NT2/D1 (cell line): Measurements from ENCODE around the gene STK11.

Experiments
- DNase-seq: peaks from one replicate; pipeline ENCODE4 v3.0.0-alpha.2; 2011; ENCODE audit warnings: low read depth, low spot score
- H3K27me3 ChIP-seq: 2 replicates; pipeline ENCODE4 v1.6.0; 2011; ENCODE audit warnings: mild to moderate bottlenecking; ENCODE audit not compliant: insufficient read length, insufficient read depth
- H3K36me3 ChIP-seq: 2 replicates; pipeline ENCODE4 v1.6.1; 2011; ENCODE audit warnings: mild to moderate bottlenecking, low read length, mixed read lengths; ENCODE audit not compliant: insufficient read depth, insufficient read length
- H3K4me1 ChIP-seq: 2 replicates; pipeline ENCODE4 v1.5.1; 2011; ENCODE audit not compliant: insufficient read depth, insufficient read length
- H3K4me3 ChIP-seq: 2 replicates; pipeline ENCODE4 v1.5.1; 2011; ENCODE audit warnings: low read depth; ENCODE audit not compliant: insufficient read length
- H3K9ac ChIP-seq: 2 replicates; pipeline ENCODE4 v1.6.0; 2011; ENCODE audit warnings: low read depth; ENCODE audit not compliant: insufficient read length
- H3K9me3 ChIP-seq: 2 replicates; pipeline ENCODE4 v1.5.1; 2011; ENCODE audit warnings: mild to moderate bottlenecking, low read length; ENCODE audit not compliant: insufficient read depth
- SUZ12 ChIP-seq: IDR thresholded peaks from 2 replicates; pipeline ENCODE4 v1.6.1; 2011; ENCODE audit not compliant: insufficient read length, insufficient read depth; ENCODE audit errors: extremely low read depth
- YY1 ChIP-seq: IDR thresholded peaks from 2 replicates; pipeline ENCODE4 v1.6.1; 2011; ENCODE audit not compliant: insufficient read length, insufficient read depth
- ZNF274 ChIP-seq: IDR thresholded peaks from 2 replicates; pipeline ENCODE4 v1.6.1; 2011; ENCODE audit warnings: mild to moderate bottlenecking, low read depth, low read length

Gene STK11

DNA sequence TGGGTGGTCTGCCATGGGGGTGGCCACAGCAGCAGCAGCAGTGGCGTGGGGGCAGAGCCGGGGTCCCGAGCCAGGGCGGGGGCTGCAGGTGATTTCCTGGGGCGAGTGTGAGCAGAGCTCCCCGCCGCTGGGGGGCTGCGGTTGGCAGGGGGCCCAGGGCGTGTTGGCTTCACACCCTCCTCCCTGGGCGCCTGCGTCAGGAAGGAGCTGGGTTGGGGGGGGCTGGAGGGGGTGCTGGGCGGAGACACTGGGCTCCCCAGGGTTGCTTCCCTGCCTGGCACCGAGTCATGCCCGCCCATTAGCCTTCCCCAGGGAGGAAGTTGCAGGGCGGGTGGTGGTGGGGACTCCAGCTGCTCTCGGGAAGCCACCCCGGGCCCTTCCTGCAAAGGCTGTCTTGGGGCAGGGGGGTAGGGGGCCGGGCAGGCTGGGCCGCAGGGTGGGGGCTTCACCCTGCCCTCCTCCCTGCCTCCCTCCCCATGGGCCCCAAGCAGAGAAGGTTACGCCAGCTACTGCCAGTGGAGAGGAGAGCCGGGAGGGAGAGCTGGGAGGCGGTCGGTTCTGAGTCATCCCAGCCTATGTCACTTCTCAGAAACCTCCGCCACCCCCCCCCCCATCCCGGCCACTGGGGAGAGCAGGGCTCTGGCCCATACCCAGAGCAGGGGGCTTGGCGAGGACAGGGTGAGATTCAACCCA lies 47.4 kb downstream of the STK11 start:
- H3K9ac ChIP-seq, result peak overlapping the region; percentile 96
- DNase-seq, result no peak
- no peaks in the 10 kb centered on the region for H3K9me3 ChIP-seq
- H3K4me3 ChIP-seq, result peak overlapping the region; percentile 38
- no peaks in the 10 kb centered on the region for H3K27me3 ChIP-seq
- TF ChIP-seq ZNF274 (no peak), YY1 (no peak), SUZ12 (no peak)
- peaks cover 29% of the 10 kb centered on the region for H3K4me1 ChIP-seq
- peaks cover 65% of the 10 kb centered on the region for H3K36me3 ChIP-seq

DNA sequence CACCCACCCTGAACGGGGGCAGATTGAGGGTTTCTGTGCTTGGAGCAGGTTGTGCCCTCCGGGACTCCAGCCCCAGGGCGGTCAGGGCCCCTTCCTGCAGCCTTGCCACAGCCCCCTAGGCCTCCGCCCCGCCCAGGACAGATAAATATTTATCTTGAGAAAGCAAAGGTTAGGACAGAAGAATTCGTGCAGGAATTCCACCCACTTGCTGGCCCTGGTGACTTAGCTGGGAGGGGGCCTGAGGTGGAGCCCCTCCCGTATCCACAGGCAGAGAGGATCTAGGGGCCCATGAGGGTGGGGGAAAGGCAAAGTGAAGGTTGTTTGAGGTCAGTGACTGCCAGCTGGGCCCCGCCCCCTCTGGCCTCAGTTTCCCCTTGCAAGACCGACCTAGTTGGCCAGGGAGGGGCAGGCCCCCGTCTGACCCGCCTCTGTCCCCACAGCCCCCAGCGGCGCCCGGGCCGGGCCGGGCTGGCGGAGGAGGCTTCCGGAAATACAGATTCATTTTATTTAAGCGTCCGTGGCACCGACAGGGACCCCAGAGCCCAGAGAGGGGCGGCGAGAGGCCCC lies 48.0 kb downstream of the STK11 start:
- no peak for DNase-seq
- TF ChIP-seq SUZ12 (no peak), ZNF274 (no peak), YY1 (no peak)
- Histone ChIP-seq H3K27me3 (no peaks in the 10 kb centered on the region), H3K36me3 (peaks cover 70% of the 10 kb centered on the region), H3K9ac (peak overlapping the region; percentile 54), H3K4me1 (peaks cover 29% of the 10 kb centered on the region), H3K9me3 (no peaks in the 10 kb centered on the region), H3K4me3 (no peak overlapping the region)

DNA sequence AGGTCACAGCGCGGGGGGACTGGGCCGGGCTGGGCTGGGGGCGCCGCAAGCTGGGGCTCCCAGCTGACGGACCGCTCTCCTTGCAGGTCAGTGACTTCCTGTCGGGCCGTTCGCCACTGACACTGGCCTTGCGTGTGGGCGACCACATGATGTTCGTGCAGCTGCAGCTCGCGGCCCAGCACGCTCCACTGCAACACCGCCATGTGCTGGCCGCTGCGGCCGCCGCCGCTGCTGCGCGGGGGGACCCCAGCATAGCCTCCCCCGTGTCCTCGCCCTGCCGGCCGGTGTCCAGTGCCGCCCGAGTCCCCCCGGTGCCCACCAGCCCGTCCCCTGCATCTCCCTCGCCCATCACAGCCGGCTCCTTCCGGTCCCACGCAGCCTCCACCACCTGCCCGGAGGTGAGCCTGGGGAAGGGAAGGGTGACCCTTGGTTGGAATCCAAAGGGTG lies 48.5 kb downstream of the STK11 start:
- TF ChIP-seq ZNF274 (no peak), YY1 (no peak), SUZ12 (no peak)
- Histone ChIP-seq H3K4me1 (peaks cover 30% of the 10 kb centered on the region), H3K9me3 (no peaks in the 10 kb centered on the region), H3K4me3 (no peak overlapping the region), H3K9ac (peak overlapping the region; percentile 54), H3K36me3 (peaks cover 70% of the 10 kb centered on the region), H3K27me3 (no peaks in the 10 kb centered on the region)
- DNase-seq, result no peak

DNA sequence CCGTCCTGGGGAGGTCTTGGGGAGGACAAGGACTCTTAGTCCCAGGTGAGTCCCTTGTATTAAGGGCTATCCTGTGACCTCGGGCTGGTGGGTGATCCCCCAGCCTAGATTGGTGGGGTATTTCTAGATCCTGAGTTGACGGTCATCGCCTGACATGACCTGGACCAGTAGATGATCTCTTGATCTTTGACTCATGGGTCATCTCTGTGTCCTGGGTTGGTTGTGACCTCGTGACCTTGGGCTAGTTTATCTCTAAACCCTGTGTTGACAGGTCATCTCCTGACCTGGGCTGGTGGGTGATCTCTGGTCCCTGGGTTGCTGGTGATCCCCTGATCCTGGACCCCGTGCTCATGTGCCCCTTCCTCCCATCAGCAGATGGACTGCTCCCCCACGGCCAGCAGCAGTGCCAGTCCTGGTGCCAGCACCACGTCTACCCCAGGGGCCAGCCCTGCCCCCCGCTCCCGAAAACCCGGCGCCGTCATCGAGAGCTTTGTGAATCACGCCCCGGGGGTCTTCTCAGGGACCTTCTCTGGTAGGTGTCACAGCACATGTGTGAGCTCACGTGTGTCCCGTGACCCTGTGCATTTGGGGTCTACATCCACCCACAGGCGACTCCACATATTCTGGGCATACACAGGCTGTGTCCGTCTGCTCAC lies 49.1 kb downstream of the STK11 start:
- H3K4me1 ChIP-seq, result peaks cover 35% of the 10 kb centered on the region
- no peaks in the 10 kb centered on the region for H3K27me3 ChIP-seq
- H3K9me3 ChIP-seq, result no peaks in the 10 kb centered on the region
- TF ChIP-seq YY1 (no peak), ZNF274 (no peak), SUZ12 (no peak)
- peak overlapping the region; percentile 54 for H3K9ac ChIP-seq
- DNase-seq, result no peak
- H3K36me3 ChIP-seq, result peaks cover 70% of the 10 kb centered on the region
- no peak overlapping the region for H3K4me3 ChIP-seq

DNA sequence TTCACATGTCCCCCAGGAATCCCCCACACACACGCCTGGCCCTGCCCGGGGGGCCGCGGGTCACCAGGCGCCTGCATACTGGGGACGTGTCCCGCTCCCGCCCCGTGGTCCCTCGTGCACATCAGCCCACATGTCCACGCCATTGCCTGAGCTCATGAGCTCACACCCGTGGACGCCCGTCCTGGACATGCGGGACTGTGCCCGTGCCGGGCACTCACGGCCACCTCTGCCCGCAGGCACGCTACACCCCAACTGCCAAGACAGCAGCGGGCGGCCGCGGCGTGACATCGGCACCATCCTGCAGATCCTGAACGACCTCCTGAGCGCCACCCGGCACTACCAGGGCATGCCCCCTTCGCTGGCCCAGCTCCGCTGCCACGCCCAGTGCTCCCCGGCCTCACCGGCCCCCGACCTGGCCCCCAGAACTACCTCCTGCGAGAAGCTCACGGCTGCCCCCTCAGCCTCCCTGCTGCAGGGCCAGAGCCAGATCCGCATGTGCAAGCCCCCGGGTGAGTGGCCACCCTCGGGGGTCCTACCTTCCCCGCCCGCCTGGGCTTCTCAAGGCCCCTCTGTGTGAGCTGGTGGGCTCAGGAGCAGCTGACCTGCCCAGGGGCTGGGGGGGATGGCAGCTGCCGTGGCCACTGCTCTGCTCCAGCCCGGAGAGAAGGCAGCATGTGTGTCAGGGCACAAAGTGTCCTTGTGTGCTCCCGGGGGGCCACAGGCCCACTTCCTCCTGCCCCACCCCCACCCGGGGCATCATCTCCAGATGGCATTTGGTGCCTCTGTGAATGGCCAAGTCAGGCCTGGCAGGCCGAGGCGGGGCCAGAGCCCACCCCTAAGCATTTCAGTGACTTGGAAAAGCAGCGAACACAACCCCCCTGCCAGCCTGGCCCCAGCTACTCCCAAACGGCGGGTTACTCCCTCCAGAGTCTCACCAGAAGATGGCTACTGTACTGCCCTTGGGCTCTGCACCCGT lies 49.9 kb downstream of the STK11 start:
- Histone ChIP-seq H3K4me3 (no peak overlapping the region), H3K9me3 (no peaks in the 10 kb centered on the region), H3K36me3 (peaks cover 62% of the 10 kb centered on the region), H3K4me1 (peaks cover 42% of the 10 kb centered on the region), H3K27me3 (no peaks in the 10 kb centered on the region), H3K9ac (peak overlapping the region; percentile 42)
- TF ChIP-seq ZNF274 (no peak), YY1 (no peak)
- no peak for DNase-seq

DNA sequence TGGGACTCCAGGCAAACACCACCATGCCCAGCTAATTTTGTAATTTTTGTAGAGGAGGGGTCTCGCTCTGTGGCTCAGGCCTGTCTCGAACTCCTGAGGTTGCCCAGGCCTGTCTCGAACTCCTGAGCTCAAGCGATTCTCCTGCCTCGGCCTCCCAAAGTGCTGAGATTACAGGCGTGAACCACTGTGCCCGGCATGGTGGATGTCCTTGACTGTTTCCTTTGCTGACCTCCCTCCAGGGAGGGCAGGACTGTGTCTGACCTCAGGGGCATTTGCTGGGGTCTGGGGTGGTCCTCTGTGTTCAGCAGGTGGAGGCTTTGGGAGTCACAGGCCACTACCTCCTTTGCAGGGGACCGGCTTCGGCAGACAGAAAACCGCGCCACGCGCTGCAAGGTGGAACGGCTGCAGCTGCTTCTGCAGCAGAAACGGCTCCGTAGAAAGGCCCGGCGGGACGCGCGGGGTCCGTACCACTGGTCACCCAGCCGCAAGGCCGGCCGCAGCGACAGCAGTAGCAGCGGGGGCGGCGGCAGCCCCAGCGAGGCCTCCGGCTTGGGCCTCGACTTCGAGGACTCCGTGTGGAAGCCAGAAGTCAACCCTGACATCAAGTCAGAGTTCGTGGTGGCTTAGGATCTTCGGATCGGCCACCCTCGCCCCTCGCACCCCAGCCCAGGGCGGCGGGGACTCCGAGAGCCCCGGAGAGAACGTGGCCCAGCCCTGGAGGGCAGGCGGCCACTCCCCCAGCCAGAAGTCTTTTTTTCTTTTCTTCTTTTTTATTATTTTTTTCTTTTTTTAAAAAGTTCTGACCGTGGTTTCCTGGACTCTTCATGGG lies 51.3 kb downstream of the STK11 start:
- Histone ChIP-seq H3K36me3 (peaks cover 51% of the 10 kb centered on the region), H3K4me1 (peaks cover 47% of the 10 kb centered on the region), H3K9me3 (no peaks in the 10 kb centered on the region), H3K9ac (peak overlapping the region; percentile 9), H3K27me3 (no peaks in the 10 kb centered on the region), H3K4me3 (no peak overlapping the region)
- no peak for DNase-seq
- TF ChIP-seq SUZ12 (no peak), ZNF274 (no peak), YY1 (no peak)
